Epithelial cell of proximal tubule (primary cell): ENCODE measurements around the gene CNN3. TPM values are rescaled to one million over a fixed set of nuclear protein-coding genes. Genes with fewer than 3 reads are reported as not detected.

Source experiments
- DNase-seq: peaks from one replicate; pipeline ENCODE4 v3.0.0-alpha.2; 2011; ENCODE audit warnings: low read depth
- H3K4me3 ChIP-seq: 2 replicates; pipeline ENCODE4 v1.5.1; 2011; ENCODE audit warnings: low read depth, mild to moderate bottlenecking, low read length
- total RNA-seq: library from RNA; depleted of rRNA; stranded (reverse); fragments of >200 nt; gene quantifications from 2 replicates; pipeline ENCODE4 v1.2.3, GENCODE V29; 2015
- TF ChIP-seq, protein P1 (sequence below): conservative IDR thresholded peaks from 2 replicates; pipeline ENCODE4 v1.5.1; 2012; ENCODE audit warnings: low read depth, mild to moderate bottlenecking, low read length

CNN3 gene
- 196 and 284 TPM in 2 replicates for total RNA-seq

DNA sequence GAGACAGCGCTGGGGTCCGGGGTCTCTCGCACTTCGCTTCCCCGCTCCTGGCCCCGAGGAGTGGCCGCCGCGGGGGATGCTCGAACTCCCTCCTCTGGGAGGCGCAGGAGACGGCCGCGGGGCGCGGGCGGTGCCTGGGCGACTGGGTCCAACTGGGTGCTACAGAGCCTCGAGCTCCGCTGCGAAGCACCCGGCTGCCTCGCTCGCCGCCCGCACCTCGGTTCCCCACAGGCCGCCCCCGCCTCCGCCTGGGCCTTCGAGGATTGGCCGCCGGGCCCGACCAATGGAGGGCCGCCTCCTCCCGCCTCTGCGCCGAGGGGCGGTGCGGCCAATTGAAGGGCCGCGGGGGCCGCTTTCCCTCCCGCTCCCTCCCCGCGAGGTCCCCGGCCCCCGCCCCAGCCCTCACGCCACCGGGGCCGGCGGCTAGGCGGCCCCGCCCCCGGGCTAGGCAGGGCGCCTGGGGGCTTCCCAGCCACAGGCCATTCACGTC, at the start of gene CNN3:
CNN3 (minus strand) TSS at position 196 of the 490 bp plus-strand sequence. CDS start 216 bp downstream, outside the sequence.
- no peak for DNase-seq
- peak within 1 kb of the TSS; percentile 85 for H3K4me3 ChIP-seq
- TF ChIP-seq, protein P1, sequence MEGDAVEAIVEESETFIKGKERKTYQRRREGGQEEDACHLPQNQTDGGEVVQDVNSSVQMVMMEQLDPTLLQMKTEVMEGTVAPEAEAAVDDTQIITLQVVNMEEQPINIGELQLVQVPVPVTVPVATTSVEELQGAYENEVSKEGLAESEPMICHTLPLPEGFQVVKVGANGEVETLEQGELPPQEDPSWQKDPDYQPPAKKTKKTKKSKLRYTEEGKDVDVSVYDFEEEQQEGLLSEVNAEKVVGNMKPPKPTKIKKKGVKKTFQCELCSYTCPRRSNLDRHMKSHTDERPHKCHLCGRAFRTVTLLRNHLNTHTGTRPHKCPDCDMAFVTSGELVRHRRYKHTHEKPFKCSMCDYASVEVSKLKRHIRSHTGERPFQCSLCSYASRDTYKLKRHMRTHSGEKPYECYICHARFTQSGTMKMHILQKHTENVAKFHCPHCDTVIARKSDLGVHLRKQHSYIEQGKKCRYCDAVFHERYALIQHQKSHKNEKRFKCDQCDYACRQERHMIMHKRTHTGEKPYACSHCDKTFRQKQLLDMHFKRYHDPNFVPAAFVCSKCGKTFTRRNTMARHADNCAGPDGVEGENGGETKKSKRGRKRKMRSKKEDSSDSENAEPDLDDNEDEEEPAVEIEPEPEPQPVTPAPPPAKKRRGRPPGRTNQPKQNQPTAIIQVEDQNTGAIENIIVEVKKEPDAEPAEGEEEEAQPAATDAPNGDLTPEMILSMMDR = no peak

DNA sequence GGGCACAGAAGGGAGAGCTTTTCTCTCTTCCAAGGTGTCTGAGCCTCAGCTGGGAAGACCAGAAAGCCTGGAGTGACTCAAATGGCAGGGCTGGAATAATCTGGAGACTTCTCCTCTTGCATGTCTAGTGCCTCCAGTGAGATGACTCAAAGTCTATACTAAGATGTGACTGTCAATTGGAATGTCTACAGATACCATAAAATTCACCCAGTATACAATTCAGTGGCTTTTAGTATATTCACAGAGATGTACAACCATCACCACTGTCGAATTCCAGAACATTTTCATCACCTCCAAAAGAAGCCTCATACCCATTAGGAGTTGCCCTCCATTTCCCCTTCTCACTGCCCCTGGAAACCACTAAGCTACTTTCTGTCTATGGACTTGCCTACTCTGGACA, 47.9 kb upstream of the CNN3 start:
- TF ChIP-seq, protein P1 = no peak
- no peak overlapping the region for H3K4me3 ChIP-seq
- DNase-seq = no peak

DNA sequence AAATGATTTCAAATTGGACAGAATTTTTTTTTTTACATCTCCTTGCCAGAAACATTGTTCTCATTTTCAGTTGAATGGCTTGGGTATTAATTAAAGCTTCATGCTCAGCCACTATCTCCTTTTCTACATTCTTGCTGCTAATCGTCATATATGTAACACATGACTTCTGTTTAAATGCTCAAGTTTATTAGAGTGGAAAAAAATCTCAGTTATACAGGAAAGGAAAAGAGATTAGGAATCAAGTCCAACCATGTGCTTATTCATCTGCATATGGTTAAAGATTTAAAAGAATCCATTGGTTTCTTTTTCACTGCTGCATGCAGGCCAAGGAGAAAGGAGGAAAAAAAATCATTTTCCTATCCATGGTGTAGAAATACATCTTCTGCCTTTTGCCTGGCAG, 47.3 kb upstream of the CNN3 start:
- H3K4me3 ChIP-seq = no peak overlapping the region
- TF ChIP-seq, protein P1 = no peak
- peak; percentile 85 for DNase-seq

DNA sequence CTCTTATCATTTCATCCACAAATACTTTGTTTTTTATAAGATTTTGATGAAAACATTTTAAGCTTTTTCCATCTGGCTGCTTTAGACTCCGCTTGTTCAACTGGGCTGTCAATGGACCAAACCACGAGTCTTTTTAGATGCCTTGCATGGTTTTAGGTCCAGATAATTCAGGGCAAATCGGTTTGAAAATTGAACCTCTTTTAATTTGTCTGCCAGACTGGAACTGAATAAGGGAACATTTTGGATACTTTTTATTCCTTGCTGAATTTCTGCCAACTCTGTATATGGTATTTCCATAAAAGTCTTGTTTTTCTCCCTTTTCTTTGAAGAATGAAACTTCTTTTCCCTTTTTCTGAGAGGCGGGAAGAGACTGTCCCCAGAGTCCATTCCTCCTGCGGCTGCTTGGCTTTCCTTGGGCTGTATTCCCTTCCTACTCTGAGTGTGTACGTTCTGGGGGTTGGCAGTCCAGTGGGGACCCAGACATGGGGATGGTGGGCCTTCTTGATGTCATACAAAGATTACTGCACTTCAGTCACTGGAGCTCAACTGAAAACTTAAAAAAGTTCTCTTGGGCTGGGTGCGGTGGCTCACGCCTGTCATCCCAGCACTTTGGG, 46.5 kb upstream of the CNN3 start:
- no peak overlapping the region for H3K4me3 ChIP-seq
- DNase-seq = no peak
- TF ChIP-seq, protein P1 = no peak

DNA sequence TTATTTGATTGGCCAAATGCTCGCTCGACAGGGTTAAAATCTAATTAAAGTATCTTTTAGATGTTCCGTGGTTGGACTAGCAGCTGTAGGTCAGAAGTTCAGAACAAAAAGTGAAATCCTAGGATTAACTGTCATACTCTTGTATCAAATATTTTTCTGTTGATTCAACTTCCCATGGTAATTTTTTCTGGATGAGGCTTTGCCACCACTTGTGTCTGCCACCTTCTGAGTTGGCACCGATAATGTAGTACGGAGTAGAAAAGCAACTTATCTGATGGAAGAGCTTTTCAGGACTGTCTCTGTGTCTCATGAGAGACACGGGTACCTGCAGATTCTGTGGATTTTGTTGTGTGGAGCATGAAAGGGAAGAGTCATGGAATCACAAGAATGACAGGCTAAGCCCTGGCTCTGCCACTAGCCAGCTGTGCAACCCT, 44.6 kb upstream of the CNN3 start:
- TF ChIP-seq, protein P1 = no peak
- H3K4me3 ChIP-seq = no peak overlapping the region
- no peak for DNase-seq

DNA sequence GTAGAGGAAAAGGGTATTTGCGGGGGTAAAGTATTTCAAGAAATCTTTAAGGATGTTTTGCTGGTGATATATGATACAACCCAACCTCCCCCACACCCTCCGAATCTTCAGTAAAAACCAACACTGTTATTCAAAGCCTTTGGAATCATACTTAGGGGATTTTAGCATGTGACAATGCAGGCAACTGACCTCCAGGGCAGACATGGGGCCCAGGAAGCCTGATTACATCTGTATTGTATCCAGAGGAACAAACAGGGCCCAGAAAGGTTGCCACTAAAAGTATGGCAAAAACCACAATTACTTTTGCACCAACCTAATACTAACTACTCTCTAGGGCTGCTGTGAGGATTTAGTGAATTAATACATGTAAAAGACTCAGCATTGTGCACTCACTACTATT, 43.9 kb upstream of the CNN3 start:
- DNase-seq = no peak
- H3K4me3 ChIP-seq = no peak overlapping the region
- TF ChIP-seq, protein P1 = no peak

DNA sequence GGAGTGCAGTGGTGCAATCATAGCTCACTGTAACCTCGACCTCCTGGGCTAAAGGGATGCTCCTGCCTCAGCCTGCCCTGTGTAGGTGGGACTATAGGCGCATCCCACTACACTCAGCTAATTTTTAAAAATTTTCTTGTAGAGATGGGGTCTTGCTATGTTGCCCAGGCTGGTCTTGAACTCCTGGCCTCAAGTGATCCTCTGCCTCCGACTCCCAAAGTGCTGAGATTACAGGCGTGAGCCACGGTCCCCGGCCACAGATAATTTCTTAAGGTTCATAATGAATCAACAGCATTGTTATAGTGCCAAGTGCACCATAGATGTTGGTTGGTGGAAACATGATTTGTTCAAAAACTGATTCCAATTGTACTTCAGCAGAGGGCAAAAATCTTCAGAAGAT, 42.2 kb upstream of the CNN3 start:
- H3K4me3 ChIP-seq = no peak overlapping the region
- TF ChIP-seq, protein P1 = no peak
- no peak for DNase-seq
